ENCODE results near the gene SORBS2.

The SORBS2 gene

DNA sequence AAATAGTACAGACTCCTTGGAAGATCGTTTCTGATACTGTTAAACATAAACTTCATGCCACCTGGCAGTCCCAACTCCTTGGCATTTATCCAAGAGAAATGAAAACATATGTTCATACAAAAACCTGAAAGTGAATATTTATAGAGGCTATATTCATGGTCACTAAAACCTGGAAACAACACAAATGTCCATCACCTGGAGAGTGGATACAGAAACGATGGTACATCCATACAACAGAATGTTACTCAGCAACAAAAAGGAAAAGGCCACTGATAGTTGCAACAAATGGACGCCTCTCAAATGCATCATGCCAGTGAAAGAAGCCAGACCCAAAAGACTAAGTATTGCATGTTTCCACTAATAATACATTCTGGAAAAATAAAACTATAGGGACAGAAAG lies 34.0 kb upstream of the SORBS2 start:
- no peak overlapping the region for H3K4me2 ChIP-seq (ENCODE audit: low read length)
- H3K36me3 ChIP-seq (replicated peaks; ENCODE audit: low read depth, low read length), result no peaks in the 10 kb centered on the region
- TF ChIP-seq, protein P1, sequence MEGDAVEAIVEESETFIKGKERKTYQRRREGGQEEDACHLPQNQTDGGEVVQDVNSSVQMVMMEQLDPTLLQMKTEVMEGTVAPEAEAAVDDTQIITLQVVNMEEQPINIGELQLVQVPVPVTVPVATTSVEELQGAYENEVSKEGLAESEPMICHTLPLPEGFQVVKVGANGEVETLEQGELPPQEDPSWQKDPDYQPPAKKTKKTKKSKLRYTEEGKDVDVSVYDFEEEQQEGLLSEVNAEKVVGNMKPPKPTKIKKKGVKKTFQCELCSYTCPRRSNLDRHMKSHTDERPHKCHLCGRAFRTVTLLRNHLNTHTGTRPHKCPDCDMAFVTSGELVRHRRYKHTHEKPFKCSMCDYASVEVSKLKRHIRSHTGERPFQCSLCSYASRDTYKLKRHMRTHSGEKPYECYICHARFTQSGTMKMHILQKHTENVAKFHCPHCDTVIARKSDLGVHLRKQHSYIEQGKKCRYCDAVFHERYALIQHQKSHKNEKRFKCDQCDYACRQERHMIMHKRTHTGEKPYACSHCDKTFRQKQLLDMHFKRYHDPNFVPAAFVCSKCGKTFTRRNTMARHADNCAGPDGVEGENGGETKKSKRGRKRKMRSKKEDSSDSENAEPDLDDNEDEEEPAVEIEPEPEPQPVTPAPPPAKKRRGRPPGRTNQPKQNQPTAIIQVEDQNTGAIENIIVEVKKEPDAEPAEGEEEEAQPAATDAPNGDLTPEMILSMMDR (IDR thresholded peaks at IDR 0.05; ENCODE audit: low read depth, low read length), result no peak
- TF ChIP-seq EZH2phosphoT487 (IDR thresholded peaks at IDR 0.05; ENCODE audit: low read depth), result no peak
- H3K9ac ChIP-seq (ENCODE audit: low read length), result no peak overlapping the region
- no peaks in the 10 kb centered on the region for H3K9me3 ChIP-seq (ENCODE audit: insufficient read depth, low read length)
- no peak overlapping the region for H3K4me3 ChIP-seq (ENCODE audit: low read length)
- no peak overlapping the region for H3K27ac ChIP-seq (ENCODE audit: low read length)
- no peaks in the 10 kb centered on the region for H3K4me1 ChIP-seq (ENCODE audit: low read length)
- no peaks in the 10 kb centered on the region for H4K20me1 ChIP-seq (ENCODE audit: insufficient read depth, low read length)
- no peaks in the 10 kb centered on the region for H3K79me2 ChIP-seq (ENCODE audit: low read length)
- no peaks in the 10 kb centered on the region for H3K27me3 ChIP-seq (ENCODE audit: low read depth, low read length)
- H2AFZ ChIP-seq (ENCODE audit: low read depth, low read length), result no peak overlapping the region

DNA sequence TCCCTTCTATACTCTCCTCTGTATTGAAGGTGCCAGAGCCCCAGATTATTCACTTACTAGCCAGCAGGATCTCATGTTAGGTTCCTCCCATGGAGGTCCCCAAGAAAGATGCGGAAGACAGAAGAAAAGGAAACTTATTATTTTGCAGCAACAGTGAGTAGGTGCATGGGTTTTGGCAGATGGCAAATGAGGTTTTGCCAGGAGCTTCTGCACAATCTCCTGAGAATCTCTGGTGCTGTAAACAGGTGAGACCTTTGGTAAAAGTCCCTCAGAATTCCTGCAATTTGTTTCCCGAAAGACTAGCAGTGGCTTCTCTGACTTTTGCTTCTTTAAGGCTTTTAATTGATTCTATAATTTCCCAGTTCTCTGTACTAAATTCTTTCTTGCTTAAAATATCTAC lies 29.5 kb upstream of the SORBS2 start:
- no peaks in the 10 kb centered on the region for H3K79me2 ChIP-seq (ENCODE audit: low read length)
- H3K4me2 ChIP-seq (ENCODE audit: low read length), result no peak overlapping the region
- H3K27me3 ChIP-seq (ENCODE audit: low read depth, low read length), result no peaks in the 10 kb centered on the region
- H2AFZ ChIP-seq (ENCODE audit: low read depth, low read length), result no peak overlapping the region
- no peak overlapping the region for H3K4me3 ChIP-seq (ENCODE audit: low read length)
- TF ChIP-seq EZH2phosphoT487 (IDR thresholded peaks at IDR 0.05; ENCODE audit: low read depth), result no peak
- TF ChIP-seq, protein P1 (IDR thresholded peaks at IDR 0.05; ENCODE audit: low read depth, low read length), result no peak
- H3K27ac ChIP-seq (ENCODE audit: low read length), result no peak overlapping the region
- no peak overlapping the region for H3K9ac ChIP-seq (ENCODE audit: low read length)
- no peaks in the 10 kb centered on the region for H3K4me1 ChIP-seq (ENCODE audit: low read length)
- H4K20me1 ChIP-seq (ENCODE audit: insufficient read depth, low read length), result no peaks in the 10 kb centered on the region
- H3K9me3 ChIP-seq (ENCODE audit: insufficient read depth, low read length), result no peaks in the 10 kb centered on the region
- no peaks in the 10 kb centered on the region for H3K36me3 ChIP-seq (replicated peaks; ENCODE audit: low read depth, low read length)

DNA sequence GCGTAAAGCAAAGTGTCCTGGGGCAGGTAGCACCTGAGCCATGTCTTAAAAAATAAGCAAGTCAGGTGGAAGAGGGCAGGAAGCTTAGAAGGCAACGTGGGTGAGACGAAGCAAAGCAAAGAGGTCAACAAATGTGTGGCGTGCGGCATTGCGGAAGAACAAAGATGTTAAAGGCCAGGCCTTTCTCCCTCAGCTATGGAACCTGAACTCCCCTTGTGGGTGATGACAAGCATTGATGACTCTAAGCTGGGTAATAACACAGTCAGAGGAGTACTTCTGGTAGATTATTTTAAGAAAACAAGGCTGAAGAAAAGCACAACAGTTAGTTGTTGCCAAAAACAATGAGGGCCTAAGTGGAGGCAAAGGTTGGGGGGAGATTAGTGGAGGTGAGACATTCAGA lies 29.0 kb upstream of the SORBS2 start:
- no peaks in the 10 kb centered on the region for H3K4me1 ChIP-seq (ENCODE audit: low read length)

DNA sequence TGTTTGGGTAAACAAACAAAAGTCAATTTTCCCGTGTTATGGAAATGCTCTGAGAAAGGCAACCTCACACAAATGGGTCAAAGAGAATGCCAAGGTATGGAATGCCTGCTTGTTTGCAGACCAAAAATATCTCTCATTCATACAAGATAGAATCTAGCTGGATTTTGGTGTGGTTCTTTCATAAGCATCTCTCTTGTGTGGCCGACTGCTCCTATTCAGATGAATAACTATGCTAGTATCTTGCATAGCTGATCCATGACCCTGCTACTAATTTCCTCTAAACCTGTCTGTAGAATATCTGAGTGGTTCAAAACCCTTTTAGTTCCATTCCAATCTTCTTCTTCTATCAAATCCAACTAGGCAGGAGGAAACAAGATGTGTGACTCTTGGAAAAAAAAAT lies 28.2 kb upstream of the SORBS2 start:
- TF ChIP-seq, protein P1 (IDR thresholded peaks at IDR 0.05; ENCODE audit: low read depth, low read length), result no peak
- no peak for TF ChIP-seq EZH2phosphoT487 (IDR thresholded peaks at IDR 0.05; ENCODE audit: low read depth)
- Histone ChIP-seq H3K79me2 (ENCODE audit: low read length) (no peaks in the 10 kb centered on the region), H3K4me3 (ENCODE audit: low read length) (no peak overlapping the region), H3K4me2 (ENCODE audit: low read length) (no peak overlapping the region), H3K9ac (ENCODE audit: low read length) (no peak overlapping the region), H2AFZ (ENCODE audit: low read depth, low read length) (no peak overlapping the region), H3K36me3 (replicated peaks; ENCODE audit: low read depth, low read length) (no peaks in the 10 kb centered on the region), H3K9me3 (ENCODE audit: insufficient read depth, low read length) (no peaks in the 10 kb centered on the region), H3K27ac (ENCODE audit: low read length) (no peak overlapping the region), H3K27me3 (ENCODE audit: low read depth, low read length) (no peaks in the 10 kb centered on the region), H3K4me1 (ENCODE audit: low read length) (no peaks in the 10 kb centered on the region), H4K20me1 (ENCODE audit: insufficient read depth, low read length) (no peaks in the 10 kb centered on the region)

More for the DNA sequence above, 29.0 kb upstream of the SORBS2 start:
- H3K27me3 ChIP-seq (ENCODE audit: low read depth, low read length), result no peaks in the 10 kb centered on the region
- H2AFZ ChIP-seq (ENCODE audit: low read depth, low read length), result no peak overlapping the region
- H3K27ac ChIP-seq (ENCODE audit: low read length), result no peak overlapping the region
- no peaks in the 10 kb centered on the region for H3K36me3 ChIP-seq (replicated peaks; ENCODE audit: low read depth, low read length)
- H4K20me1 ChIP-seq (ENCODE audit: insufficient read depth, low read length), result no peaks in the 10 kb centered on the region
- H3K9ac ChIP-seq (ENCODE audit: low read length), result no peak overlapping the region
- no peaks in the 10 kb centered on the region for H3K9me3 ChIP-seq (ENCODE audit: insufficient read depth, low read length)
- TF ChIP-seq, protein P1 (IDR thresholded peaks at IDR 0.05; ENCODE audit: low read depth, low read length), result no peak
- no peak for TF ChIP-seq EZH2phosphoT487 (IDR thresholded peaks at IDR 0.05; ENCODE audit: low read depth)
- no peak overlapping the region for H3K4me2 ChIP-seq (ENCODE audit: low read length)
- H3K79me2 ChIP-seq (ENCODE audit: low read length), result no peaks in the 10 kb centered on the region
- no peak overlapping the region for H3K4me3 ChIP-seq (ENCODE audit: low read length)
